Measurements from ENCODE around the gene G0S2. TPM values are rescaled to one million over a fixed set of nuclear protein-coding genes. Genes with fewer than 3 reads are reported as not detected.

G0S2 gene
- polyA plus RNA-seq, 3 donors: 176 to 1,583 (median 373) TPM

GRCh38 chr1:209646558-209646957, 28.7 kb upstream of the G0S2 start:
- 96% methylated on average over 5 of the region's 5 CpGs for WGBS (ENCODE audit: insufficient coverage)
- H3K36me3 ChIP-seq (replicated peaks in 1 of 2; ENCODE audit: control insufficient read depth in 1 of 2, insufficient read depth in 2 of 2, low read length in 2 of 2): no peaks in the 10 kb centered on the region
- H3K9me3 Mint-ChIP-seq: no peaks in the 10 kb centered on the region
- peak overlapping the region in 1 of 2 donors; percentile 69 for H3K4me3 Mint-ChIP-seq
- TF ChIP-seq CTCF (IDR thresholded peaks at IDR 0.05): peak; percentile 28
- H3K4me2 ChIP-seq (replicated peaks; ENCODE audit: extremely low read depth, low read length, poor library complexity, severe bottlenecking): no peak overlapping the region
- peak overlapping the region in 4 of 7 donors; percentile 23 to 88 (median 64) for H3K27ac Mint-ChIP-seq
- H3K4me3 ChIP-seq (replicated peaks in 1 of 3; ENCODE audit: low read depth in 2 of 3, low read length in 3 of 3): no peak overlapping the region
- no peaks in the 10 kb centered on the region for H3K9me3 ChIP-seq (replicated peaks in 1 of 2; ENCODE audit: control insufficient read depth in 1 of 2, insufficient read depth in 1 of 2, low read length in 2 of 2)
- intact Hi-C loops (cut with micrococcal nuclease): loop anchor here (5.0 kb wide), 1 partner anchor 46 kb away; no protein-coding TSS in a partner anchor
- no peaks in the 10 kb centered on the region for H3K79me2 ChIP-seq (ENCODE audit: insufficient read depth, low read length)
- no peak overlapping the region for H2AFZ ChIP-seq (ENCODE audit: insufficient read depth, low read depth, low read length, poor library complexity, severe bottlenecking)
- H3K4me1 ChIP-seq (ENCODE audit: control insufficient read depth in 1 of 2, insufficient read depth in 2 of 2, low read length in 2 of 2): peaks cover 48 to 49% of the 10 kb centered on the region in 2 donors
- H3K27me3 Mint-ChIP-seq (ENCODE audit: low read depth in 3 of 3): peaks cover 19 to 28% (median 26%) of the 10 kb centered on the region in 3 donors
- peak in 1 of 3 donors; percentile 36 for DNase-seq
- peaks cover 56% of the 10 kb centered on the region for H3K4me1 Mint-ChIP-seq
- H3K27ac ChIP-seq (ENCODE audit: low read depth in 1 of 2, low read length in 2 of 2): no peak overlapping the region
- no peak overlapping the region for H3K9ac ChIP-seq (ENCODE audit: insufficient read depth, low read length, poor library complexity, severe bottlenecking)
- no peaks in the 10 kb centered on the region for H4K20me1 ChIP-seq (ENCODE audit: insufficient read depth, low read length)
- peaks cover 0 to 7% of the 10 kb centered on the region in 2 donors for H3K36me3 Mint-ChIP-seq
- H3K27me3 ChIP-seq (ENCODE audit: control insufficient read depth in 2 of 2, insufficient read depth in 2 of 2, low read length in 2 of 2): peaks cover 3 to 15% of the 10 kb centered on the region in 2 donors

- Histone ChIP-seq H3K4me3 (replicated peaks in 1 of 3; ENCODE audit: low read depth in 2 of 3, low read length in 3 of 3) (no peak overlapping the region), H3K4me1 (ENCODE audit: control insufficient read depth in 1 of 2, insufficient read depth in 2 of 2, low read length in 2 of 2) (peaks cover 54 to 55% of the 10 kb centered on the region in 2 donors), H3K36me3 (replicated peaks in 1 of 2; ENCODE audit: control insufficient read depth in 1 of 2, insufficient read depth in 2 of 2, low read length in 2 of 2) (no peaks in the 10 kb centered on the region), H3K9me3 (replicated peaks in 1 of 2; ENCODE audit: control insufficient read depth in 1 of 2, insufficient read depth in 1 of 2, low read length in 2 of 2) (no peaks in the 10 kb centered on the region), H2AFZ (ENCODE audit: insufficient read depth, low read depth, low read length, poor library complexity, severe bottlenecking) (no peak overlapping the region), H3K9ac (ENCODE audit: insufficient read depth, low read length, poor library complexity, severe bottlenecking) (no peak overlapping the region), H3K27me3 (ENCODE audit: control insufficient read depth in 2 of 2, insufficient read depth in 2 of 2, low read length in 2 of 2) (peaks cover 3 to 11% of the 10 kb centered on the region in 2 donors), H3K27ac (ENCODE audit: low read depth in 1 of 2, low read length in 2 of 2) (no peak overlapping the region), H3K79me2 (ENCODE audit: insufficient read depth, low read length) (no peaks in the 10 kb centered on the region), H4K20me1 (ENCODE audit: insufficient read depth, low read length) (no peaks in the 10 kb centered on the region), H3K4me2 (replicated peaks; ENCODE audit: extremely low read depth, low read length, poor library complexity, severe bottlenecking) (no peak overlapping the region)
- DNase-seq: peak in 2 of 3 donors; percentile 33 to 52
- intact Hi-C loops (cut with micrococcal nuclease): loop anchor here (5.0 kb wide), 1 partner anchor 45 kb away; no protein-coding TSS in a partner anchor
- Mint-ChIP-seq H3K9me3 (peaks cover 0 to 2% (median 0%) of the 10 kb centered on the region in 7 donors), H3K4me3 (peak overlapping the region in 1 of 2 donors; percentile 52), H3K36me3 (peaks cover 0 to 11% of the 10 kb centered on the region in 2 donors), H3K27ac (peak overlapping the region in 6 of 7 donors; percentile 20 to 88 (median 56)), H3K4me1 (peaks cover 61% of the 10 kb centered on the region), H3K27me3 (ENCODE audit: low read depth in 3 of 3) (peaks cover 19 to 32% (median 29%) of the 10 kb centered on the region in 3 donors)
- TF ChIP-seq CTCF (IDR thresholded peaks at IDR 0.05): no peak
- 90% methylated on average over 2 of the region's 4 CpGs for WGBS (ENCODE audit: insufficient coverage)
Observed at GRCh38 chr1:209647156-209647555, 28.1 kb upstream of the G0S2 start.
